Measurements from ENCODE around the gene KDM2B. TPM values are rescaled to one million over a fixed set of nuclear protein-coding genes. Genes with fewer than 3 reads are reported as not detected.

The KDM2B gene
- total RNA-seq, 2 donors from 2014 or later, result 14.1 to 17.3 TPM

DNA sequence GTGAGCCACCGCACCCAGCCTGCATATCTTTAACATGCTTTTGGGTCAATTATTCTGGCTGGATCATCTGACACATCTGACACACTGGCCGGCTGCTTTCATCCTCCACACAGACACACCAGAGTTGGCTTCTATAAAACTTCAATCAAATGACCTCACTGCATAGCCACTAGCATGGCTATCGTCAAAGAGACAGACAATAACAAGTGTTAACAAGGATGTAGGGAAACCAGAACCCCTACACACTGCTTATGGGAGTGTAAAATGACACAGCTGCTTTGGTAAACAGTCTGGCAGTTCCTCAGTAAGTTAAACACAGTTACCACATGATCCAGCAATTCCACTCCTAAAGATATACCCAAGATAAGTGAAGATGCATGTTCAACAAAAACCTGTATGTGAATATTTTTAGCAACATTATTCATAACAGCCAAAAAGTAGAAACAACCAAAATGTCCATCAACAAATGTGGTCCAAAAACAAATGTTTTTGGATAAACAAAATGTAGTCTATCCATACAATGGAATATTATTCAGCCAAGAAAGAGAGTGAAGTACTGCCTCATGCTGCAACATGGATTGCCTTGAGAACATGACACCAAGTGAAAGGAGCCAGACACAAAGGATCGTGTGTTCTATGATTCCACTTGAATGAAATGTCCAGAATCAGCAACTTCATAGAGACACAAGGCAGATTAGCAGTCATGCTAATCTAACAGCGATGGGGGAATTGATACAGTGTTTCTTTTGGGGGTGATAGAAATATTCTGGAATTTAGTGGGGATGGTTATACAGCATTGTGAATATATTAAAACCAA, 10.1 kb downstream of the KDM2B start:
- no peak for DNase-seq
- intact Hi-C loops (cut with DNase I, micrococcal nuclease), result no loop called here
- ATAC-seq, result no peak

DNA sequence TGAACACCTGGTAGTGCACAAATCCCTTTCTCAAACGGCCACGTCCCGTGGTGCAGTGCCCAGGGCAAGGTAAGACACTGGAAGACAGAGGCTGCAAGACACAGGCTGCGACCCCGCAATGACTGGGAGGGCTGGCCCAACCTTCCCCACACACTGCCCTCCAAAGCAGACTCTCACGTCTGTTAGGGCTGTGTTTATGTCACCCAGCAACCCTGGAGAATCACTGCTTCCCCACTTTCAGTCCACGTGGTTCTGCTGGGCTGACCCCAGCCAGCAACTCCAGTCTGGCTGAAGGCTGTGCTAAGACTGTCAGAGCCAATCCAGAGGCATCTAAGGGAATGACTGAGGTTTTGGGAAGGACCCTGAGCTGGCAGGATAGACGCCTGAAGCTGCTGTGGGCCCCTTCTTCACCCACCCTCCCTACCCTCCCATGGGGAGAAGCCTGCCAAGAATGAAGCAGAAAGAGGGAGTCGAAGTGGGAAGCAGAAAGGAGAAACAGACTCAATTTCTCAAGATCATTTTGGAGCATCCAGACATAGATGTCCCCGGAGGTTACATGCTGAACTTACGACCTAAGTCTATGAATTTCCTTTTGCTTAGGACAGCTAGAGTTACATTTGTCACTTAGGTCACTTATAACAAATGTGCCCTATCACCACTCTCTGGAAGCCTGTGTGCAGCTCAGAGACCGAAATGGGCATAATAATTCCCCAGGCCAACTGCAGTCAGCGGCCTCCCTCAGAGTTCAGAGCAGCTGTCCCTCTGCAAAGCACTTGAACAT, 11.7 kb downstream of the KDM2B start:
- peak; percentile 37 for ATAC-seq
- DNase-seq, result no peak
- intact Hi-C loops (cut with DNase I, micrococcal nuclease), result no loop called here

DNA sequence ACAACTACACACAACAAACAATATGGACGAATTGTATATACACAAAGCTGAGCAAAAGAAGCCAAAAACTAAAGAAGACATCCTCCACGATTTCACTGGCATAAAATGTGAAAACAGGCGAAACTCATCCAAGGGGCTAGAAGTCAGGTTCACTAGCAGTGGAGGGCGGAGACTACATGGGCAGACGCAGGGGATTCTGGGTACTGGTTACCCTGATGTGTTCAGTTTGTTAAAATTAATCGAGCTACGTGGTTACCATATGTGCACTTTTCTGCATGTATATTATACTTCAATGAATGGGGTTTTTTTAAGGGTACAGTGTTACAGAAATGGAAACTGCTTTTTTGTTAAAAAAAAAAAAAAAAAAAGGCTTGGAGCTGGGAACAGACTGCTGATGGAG, 12.3 kb downstream of the KDM2B start:
- intact Hi-C loops (cut with DNase I, micrococcal nuclease), result no loop called here
- no peak for ATAC-seq
- no peak for DNase-seq

DNA sequence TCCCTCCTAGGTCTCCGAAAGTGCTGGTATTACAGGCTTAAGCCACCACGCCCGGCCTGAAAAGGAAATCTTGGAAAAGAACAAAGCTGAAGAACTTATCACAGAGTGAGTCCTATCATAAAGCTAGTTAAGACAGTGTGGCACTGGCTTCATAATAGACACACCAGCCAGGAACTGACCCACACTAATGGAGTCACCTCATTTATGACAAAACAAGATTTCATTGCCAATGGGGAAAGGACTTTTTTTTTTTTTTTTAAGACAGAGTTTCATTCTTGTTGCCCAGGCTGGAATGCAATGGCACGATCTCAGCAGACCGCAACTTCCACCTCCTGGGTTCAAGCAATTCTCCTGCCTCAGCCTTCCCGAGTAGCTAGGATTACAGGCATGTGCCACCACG, 15.7 kb downstream of the KDM2B start:
- intact Hi-C loops (cut with DNase I, micrococcal nuclease), result no loop called here
- ATAC-seq (peak; percentile 28), DNase-seq (no peak)

DNA sequence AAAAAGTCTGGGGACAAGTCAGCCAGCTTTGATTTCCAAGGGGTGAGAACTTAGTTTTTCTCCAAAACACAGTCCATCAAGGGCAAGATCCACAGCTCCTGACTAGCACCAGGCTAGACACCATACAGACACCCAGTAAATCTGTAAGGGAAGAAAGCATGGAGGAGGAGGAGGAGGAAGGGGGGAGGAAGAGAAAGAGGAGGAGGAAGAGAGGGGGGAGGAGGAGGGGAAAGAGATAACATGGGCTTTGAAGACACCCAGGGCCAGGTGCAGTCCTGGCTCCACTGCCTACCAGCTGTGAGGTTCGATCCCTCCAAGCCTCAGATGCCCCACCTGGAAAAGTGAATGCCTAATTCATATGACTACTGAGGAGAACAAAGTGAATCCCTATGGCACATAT, 18.3 kb downstream of the KDM2B start:
- ATAC-seq (no peak), DNase-seq (no peak)
- intact Hi-C loops (cut with DNase I, micrococcal nuclease), result no loop called here

DNA sequence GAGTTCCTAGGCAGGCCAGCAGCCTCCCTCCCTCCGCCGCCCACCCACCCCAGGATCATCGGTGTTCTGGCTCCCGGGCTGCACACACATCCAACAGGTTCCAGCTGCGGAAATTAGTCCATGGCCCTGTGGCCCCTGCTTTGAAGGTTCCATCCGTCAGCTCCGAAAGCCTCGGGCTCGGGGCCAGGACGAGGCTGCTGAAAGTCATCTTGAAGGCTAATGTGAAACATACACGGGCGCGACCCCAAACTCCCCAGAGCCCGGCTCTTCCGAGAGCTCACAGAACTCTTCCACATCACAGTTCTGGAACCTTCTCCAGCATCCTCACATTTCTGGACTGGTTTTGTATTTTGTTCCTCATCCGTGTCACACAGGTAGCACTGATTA, 19.8 kb downstream of the KDM2B start:
- intact Hi-C loops (cut with DNase I, micrococcal nuclease), result no loop called here
- DNase-seq (no peak), ATAC-seq (no peak)

DNA sequence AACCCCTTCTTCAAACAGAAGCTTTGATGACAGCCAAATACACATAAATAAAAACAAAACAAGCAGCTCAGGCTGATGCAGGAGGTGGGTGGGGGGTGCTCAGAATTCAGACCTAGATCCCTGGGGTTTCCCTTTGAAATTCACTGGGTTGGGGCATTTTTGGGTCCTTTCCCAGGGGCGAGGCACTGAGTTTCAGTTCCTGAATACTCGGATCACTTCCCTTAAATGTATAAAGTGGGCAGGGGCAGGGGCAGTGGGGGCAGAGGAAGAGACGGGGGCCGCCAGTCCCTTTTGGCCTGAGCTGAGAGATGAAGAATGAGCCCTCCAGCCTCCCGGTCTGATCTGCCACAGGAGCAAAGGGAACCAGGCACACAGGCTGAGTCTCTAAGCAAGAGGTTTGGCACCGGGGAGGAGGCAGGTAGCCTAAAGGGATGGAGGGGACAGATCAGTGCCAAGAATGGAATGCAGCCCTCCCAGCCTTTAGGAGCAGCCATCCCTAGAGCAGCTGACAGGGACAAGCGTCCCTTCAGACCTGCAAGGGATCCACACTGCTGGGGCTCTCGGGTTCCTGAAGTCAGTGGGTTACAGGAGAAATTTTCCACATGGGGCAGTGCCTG, 20.3 kb downstream of the KDM2B start:
- intact Hi-C loops (cut with DNase I, micrococcal nuclease), result no loop called here
- ATAC-seq (no peak), DNase-seq (no peak)

DNA sequence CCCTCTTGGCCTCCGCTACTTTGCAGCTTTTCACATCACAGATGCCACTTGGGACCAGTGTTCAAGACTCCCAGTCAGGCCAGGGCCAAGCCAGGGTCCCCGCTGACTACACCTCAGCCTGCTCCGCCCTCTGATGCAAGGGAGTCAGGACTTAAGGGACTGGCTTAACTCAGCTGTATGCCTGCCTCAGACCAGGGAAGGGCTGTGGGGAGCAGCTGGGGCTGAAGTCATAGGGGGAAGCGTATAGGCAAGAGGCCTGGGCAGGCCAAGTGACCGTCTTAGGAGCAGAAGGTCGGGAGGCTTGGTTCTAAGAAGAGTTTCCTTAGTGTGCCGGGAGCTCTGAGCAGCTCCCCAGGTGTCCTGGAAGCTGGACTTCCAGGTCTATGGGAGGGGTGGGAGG, 21.9 kb downstream of the KDM2B start:
- intact Hi-C loops (cut with DNase I, micrococcal nuclease), result loop anchor here in 1 of 2 donors (10.0 kb wide), 1 partner anchor 116 kb away; no protein-coding TSS in a partner anchor
- ATAC-seq (no peak), DNase-seq (no peak)

DNA sequence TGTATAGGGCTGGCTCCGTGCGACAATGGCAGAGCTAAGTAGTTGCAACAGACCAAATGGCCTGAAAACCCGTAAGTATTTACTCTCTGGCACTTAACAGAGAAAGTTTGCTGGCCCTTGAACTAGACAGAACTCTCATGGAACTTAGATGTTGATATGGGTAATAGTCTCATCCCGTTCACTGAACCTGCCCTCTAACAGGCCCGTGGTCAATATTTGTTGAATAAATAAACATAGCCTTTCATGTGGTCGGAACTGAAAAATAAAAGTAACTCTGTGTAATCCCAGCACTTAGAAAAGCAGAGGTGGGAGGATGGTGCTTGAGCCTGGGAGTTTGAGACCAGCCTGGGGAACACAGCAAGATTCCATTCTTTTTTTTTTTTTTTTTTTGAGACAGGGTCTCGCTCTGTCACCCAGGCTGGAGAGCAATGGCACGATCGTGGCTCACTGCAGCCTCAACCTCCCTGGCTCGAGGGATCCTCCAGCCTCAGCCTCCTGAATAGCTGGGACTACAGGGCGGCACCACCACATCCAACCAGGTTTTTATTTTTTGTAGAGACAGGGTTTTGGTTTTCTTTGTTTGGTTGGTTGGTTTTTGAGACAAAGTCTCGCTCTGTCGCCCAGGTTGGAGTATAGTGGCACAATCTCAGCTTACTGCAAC, 29.7 kb downstream of the KDM2B start:
- intact Hi-C loops (cut with DNase I, micrococcal nuclease), result loop anchor here (5.0 to 10.0 kb wide), 3 partner anchors 76 to 131 kb away; partner anchors contain the start of gene ORAI1 (in 1 of the 2)
- no peak for DNase-seq
- no peak for ATAC-seq

DNA sequence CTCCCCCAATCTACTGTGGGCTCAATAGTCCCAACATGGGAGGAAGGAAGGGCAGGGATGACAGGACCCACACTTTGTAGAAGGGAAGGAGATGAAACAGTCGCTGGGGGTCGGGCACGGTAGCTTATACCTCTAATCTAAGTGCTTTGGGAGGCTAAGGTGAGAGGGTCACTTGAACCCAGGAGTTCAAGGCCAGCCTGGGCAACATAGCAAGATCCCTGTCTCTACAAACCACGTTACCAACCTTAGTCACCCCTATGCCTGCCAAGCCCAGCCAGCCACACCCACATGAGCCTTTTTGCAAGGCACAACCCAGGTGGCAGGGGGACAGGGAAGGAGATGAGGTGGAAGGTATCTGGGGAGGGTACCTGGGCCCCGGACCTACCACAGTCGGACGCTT, 31.7 kb downstream of the KDM2B start:
- DNase-seq, result no peak
- intact Hi-C loops (cut with DNase I, micrococcal nuclease), result no loop called here
- no peak for ATAC-seq

DNA sequence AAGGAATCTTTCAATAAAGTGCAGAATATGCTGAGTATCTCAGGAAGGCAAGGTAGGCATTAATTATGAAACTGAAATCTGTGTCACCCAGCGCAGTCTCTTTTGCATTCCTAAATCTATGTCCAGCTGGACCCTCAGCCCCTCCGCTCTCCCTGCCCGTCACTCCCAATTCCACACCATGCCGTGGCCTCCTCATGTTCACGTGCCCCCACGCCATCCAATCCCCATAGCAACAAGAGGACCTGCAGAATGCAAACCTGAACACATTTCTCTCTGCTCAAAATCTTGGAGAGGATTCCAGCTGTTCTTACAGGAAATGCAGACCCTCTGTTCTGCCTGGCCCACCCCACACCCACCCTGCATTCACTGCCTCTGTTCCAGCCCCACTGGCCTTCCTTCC, 35.3 kb downstream of the KDM2B start:
- intact Hi-C loops (cut with DNase I, micrococcal nuclease), result no loop called here
- no peak for DNase-seq
- ATAC-seq, result no peak

DNA sequence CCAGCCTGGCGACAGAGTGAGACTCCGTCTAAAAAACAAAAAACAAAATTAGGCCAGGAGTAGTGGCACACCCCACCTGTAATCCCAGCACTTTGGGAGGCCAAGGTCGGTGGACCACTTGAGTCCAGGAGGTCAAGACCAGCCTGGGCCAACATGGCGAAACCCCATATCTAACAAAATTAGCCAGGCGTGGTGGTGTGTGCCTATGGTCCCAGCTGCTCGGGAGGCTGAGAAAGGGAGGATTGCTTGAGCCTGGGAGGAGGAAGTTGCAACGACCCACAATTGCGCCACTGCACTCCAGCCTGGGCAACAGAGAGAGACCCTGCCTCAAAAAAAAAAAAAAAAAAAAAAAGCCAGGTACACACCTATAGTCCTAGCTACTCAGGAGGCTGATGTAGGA, 37.0 kb downstream of the KDM2B start:
- intact Hi-C loops (cut with DNase I, micrococcal nuclease), result no loop called here
- no peak for DNase-seq
- ATAC-seq, result no peak

DNA sequence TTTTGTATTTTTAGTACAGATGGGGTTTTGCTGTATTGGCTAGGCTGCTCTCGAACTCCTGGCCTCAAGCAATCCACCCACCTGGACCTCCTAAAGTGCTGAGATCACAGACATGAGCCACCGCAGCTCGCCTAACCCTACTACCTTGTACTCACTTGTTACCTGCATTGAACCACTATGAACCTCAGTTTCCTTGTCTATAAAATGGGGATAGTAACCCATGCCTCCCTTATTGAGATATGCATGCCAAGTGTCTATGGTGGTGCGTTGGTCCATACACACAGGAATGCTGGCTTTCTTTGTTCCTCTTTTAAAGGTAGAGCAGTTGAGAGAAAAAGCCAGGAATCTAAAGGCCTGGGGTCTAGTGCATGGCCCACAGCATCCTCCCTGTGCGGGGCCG, 40.9 kb downstream of the KDM2B start:
- ATAC-seq (no peak), DNase-seq (no peak)
- intact Hi-C loops (cut with DNase I, micrococcal nuclease), result no loop called here

DNA sequence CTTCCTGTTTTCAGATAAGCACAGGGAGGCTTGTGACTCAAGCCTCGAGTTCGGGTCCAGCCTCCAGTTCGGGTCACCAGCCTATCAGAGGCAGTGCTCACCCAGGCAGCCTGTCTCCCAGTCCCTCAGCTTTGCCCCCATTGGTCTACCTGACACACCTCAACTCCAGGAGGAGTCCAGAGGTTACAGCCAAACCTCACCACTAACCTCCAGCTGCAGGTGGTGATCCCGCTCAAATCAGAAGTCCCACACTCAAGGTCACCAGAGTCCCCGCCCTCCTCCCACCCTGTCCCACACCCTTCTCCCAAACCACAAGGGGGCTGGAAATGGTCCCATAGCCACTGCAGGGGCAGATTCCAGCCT, 42.1 kb downstream of the KDM2B start:
- ATAC-seq, result peak; percentile 35
- DNase-seq, result peak; percentile 32 to 67
- intact Hi-C loops (cut with DNase I, micrococcal nuclease), result no loop called here

DNA sequence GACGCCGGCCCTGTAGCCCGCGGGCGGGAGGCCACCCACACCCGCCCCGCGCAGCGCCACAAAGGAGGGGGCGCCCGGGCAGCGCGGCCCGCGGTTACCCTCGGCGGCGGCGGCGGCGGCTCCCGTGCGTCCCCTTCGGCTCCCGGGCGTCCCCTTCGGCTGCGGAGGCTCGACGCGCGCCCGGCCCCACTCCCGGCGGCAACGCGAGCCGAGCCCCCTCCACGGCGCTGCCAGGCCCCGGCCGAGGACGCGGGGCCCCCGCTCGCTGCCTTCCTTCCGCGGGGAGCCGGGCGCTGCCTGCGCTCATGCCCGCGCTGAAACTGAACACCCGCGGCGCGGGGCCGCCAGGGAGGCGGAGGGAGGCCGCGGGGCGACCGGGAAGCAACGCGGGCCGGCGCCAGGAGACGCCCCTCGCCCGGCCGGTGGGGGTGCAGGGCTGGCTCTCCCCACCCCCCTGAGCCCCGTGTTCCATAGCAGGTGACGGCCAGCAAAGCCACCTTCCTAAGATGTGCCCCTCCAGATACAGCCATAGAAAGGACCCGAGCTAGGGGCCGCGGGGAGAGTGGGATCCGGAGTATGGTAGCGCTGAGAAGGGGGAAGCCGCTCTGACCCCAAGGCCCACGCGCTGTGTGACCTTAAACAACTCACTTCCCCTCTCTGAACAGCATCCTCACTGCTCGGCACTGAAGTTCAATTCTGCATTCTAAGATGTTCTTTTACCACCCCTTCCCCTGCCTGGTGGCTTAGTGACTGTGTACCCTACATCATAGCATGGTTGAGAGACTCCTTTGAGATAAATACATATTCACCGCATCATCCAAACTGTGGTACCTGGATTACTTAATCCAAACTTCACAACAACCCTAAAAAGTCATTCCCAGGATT, 42.8 kb downstream of the KDM2B start:
- intact Hi-C loops (cut with DNase I, micrococcal nuclease), result no loop called here
- DNase-seq (peak in 1 of 2 donors; percentile 35), ATAC-seq (peak; percentile 36)

DNA sequence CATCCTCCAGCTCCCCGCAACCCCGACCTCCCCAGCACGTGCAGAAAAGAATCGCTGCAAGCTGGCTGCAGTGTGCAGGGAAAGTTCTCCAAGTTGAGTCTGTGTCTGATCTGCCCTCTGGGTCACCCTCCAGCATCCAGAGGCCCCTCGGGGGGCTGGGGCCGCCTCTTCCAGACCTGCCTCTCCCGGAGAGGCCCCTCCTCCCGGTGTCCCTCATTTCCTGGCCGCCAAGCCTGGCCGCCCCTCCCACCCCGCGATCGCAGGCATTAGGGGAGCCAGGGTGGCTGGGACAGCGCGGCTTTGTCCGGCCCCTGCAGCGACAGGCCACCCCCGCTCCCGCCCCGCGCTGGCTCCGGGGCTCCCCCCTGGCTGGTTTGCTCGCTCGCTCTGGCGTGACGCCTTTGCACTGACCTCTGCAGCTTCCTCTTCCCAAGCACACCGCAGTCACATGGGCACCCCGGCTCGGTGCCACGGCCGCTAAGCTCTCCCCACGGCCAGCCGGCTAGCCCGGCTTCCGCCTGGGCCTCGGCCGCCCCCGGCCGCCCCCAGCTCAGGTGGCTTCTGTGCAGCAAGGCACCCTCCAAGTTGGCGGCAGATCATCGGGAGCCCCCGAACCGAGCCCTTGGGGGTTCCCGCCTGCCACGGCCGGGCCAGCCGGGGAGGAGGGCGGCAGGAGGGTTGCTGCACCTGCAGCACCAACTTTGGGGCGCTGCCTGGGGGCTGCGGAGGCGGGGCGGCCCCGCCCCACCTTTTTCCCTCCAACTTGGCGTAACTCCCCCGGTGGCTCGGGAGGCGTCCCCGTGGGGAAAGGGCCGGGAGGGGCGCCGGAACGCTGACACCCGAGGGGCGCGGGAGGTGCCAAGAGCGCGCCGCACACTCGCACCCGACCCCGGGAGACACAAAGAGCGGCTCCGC, 43.7 kb downstream of the KDM2B start:
- ATAC-seq (peak; percentile 81), DNase-seq (peak; percentile 87 to 90)
- intact Hi-C loops (cut with DNase I, micrococcal nuclease), result no loop called here
